Gastroesophageal sphincter (tissue), 4 donors: Measurements from ENCODE around the gene ST3GAL5. TPM values are rescaled to one million over a fixed set of nuclear protein-coding genes. Genes with fewer than 3 reads are reported as not detected.

Source experiments
- ATAC-seq: fragments of 150-250 bp; one replicate; pipeline ENCODE4 v1.9.1; 2016; ENCODE audit warnings: mild to moderate bottlenecking, moderate library complexity
- H3K27ac ChIP-seq, 4 donors: fragments of 200-600 bp; sonication (generic) in 3 of 4; 1 replicate in 3 of 4; 2 replicates in 1 of 4; pipeline ENCODE4 v1.5.1; 2016 to 2019
- H3K27me3 ChIP-seq: fragments of 200-600 bp; sonication (generic); one replicate; pipeline ENCODE4 v1.5.1; 2019
- H3K36me3 ChIP-seq, 2 donors: fragments of 200-600 bp; sonication (generic); one replicate each; pipeline ENCODE4 v1.5.1; 2019; ENCODE audit warnings: control low read depth in 1 of 2
- H3K4me1 ChIP-seq, 3 donors: fragments of 200-600 bp; sonication (generic); 1 replicate in 2 of 3; 2 replicates in 1 of 3; pipeline ENCODE4 v1.5.1; 2016 to 2019; ENCODE audit warnings: control low read depth in 2 of 3
- H3K4me3 ChIP-seq, 2 donors: fragments of 200-600 bp; sonication (generic); one replicate each; pipeline ENCODE4 v1.5.1; 2019; ENCODE audit warnings: mild to moderate bottlenecking in 1 of 2, moderate library complexity in 1 of 2
- H3K9me3 ChIP-seq, 3 donors: fragments of 200-600 bp; sonication (generic); one replicate each; pipeline ENCODE4 v1.5.1; 2017 to 2019; ENCODE audit warnings: control low read depth in 2 of 3
- EP300 ChIP-seq: sonication (generic); formaldehyde crosslinking; IDR thresholded peaks from one replicate; pipeline ENCODE4 v1.6.1; 2017; ENCODE audit warnings: antibody characterized with exemption, mild to moderate bottlenecking
- POLR2A ChIP-seq, 2 donors: fragments of 450-650 bp; IDR thresholded peaks; one replicate each; pipeline ENCODE4 v1.6.1; 2017; ENCODE audit warnings: antibody characterized with exemption in 2 of 2, mild to moderate bottlenecking in 2 of 2, moderate library complexity in 1 of 2
- POLR2AphosphoS5 ChIP-seq: sonication (generic); formaldehyde crosslinking; IDR thresholded peaks from one replicate; pipeline ENCODE4 v1.6.1; 2017; ENCODE audit warnings: antibody characterized with exemption
- WGBS, 2 donors: methylation state at CpG; one replicate each; pipeline ENCODE4 v1.1.5; 2018; ENCODE audit warnings: low coverage in 1 of 2; 5-methylcytosine and 5-hydroxymethylcytosine counted together
- total RNA-seq, 4 donors: library from RNA; depleted of rRNA; stranded (reverse); fragments of >200 nt; gene quantifications; one replicate each; pipeline ENCODE4 v1.1.0, GENCODE V29; 2016
- TF ChIP-seq, protein P1 (sequence below), 4 experiments: fragments of 200-600 bp in 2 of 4; fragments of 450-650 bp in 2 of 4; sonication (generic) in 1 of 4; IDR thresholded peaks; one replicate each; pipeline ENCODE4 v1.5.1; 2017 to 2019; ENCODE audit warnings: antibody characterized with exemption in 4 of 4, mild to moderate bottlenecking in 2 of 4, moderate library complexity in 2 of 4

The ST3GAL5 gene
- total RNA-seq, 4 donors from 2014 or later: 15.2 to 55.9 (median 22.7) TPM

DNA sequence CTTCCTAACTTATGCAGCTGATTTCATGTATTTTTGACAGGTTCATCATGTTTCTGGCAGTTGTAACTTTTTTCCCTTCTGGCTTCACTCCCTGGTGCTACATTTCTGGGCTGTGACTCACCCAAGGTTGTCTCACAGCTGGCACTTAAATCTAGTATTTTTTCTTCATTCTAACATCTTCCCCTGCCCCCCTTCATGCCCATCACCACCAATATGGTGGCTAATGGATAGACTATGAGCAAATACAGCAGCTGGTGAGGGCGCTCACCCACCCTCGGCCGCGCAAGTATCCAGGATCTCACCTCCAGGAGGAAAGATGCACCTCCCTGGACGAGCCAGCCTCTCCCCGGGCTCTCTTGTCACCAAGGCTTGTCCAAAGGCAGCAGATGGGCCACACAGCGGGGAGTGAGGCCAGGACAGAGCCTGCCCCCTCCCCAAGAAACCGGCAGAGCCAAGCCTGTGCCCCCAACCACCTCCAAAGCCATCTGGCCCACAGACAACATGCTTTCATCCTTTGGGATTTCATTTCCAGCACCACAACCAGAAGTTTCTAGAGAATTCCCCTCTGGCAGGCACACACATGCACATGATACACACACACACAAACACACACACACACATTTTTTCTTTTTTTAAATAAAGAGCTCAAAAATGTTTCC lies 95.9 kb downstream of the ST3GAL5 start:
- TF ChIP-seq, protein P1, sequence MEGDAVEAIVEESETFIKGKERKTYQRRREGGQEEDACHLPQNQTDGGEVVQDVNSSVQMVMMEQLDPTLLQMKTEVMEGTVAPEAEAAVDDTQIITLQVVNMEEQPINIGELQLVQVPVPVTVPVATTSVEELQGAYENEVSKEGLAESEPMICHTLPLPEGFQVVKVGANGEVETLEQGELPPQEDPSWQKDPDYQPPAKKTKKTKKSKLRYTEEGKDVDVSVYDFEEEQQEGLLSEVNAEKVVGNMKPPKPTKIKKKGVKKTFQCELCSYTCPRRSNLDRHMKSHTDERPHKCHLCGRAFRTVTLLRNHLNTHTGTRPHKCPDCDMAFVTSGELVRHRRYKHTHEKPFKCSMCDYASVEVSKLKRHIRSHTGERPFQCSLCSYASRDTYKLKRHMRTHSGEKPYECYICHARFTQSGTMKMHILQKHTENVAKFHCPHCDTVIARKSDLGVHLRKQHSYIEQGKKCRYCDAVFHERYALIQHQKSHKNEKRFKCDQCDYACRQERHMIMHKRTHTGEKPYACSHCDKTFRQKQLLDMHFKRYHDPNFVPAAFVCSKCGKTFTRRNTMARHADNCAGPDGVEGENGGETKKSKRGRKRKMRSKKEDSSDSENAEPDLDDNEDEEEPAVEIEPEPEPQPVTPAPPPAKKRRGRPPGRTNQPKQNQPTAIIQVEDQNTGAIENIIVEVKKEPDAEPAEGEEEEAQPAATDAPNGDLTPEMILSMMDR (IDR thresholded peaks at IDR 0.05): no peak
- TF ChIP-seq EP300 (no peak), POLR2AphosphoS5 (peak; percentile 79), POLR2A (IDR thresholded peaks at IDR 0.05) (no peak)
- no peaks in the 10 kb centered on the region for H3K27me3 ChIP-seq
- WGBS, 2 donors: 40 to 90% methylated on average over 2 to 3 of the region's 8 CpGs
- peak overlapping the region; percentile 52 to 80 (median 80) for H3K27ac ChIP-seq
- H3K36me3 ChIP-seq: peaks cover 0 to 24% of the 10 kb centered on the region in 2 donors
- H3K9me3 ChIP-seq: no peaks in the 10 kb centered on the region
- peak; percentile 69 for ATAC-seq
- H3K4me3 ChIP-seq: no peak overlapping the region
- peaks cover 19 to 80% (median 59%) of the 10 kb centered on the region in 3 donors for H3K4me1 ChIP-seq

DNA sequence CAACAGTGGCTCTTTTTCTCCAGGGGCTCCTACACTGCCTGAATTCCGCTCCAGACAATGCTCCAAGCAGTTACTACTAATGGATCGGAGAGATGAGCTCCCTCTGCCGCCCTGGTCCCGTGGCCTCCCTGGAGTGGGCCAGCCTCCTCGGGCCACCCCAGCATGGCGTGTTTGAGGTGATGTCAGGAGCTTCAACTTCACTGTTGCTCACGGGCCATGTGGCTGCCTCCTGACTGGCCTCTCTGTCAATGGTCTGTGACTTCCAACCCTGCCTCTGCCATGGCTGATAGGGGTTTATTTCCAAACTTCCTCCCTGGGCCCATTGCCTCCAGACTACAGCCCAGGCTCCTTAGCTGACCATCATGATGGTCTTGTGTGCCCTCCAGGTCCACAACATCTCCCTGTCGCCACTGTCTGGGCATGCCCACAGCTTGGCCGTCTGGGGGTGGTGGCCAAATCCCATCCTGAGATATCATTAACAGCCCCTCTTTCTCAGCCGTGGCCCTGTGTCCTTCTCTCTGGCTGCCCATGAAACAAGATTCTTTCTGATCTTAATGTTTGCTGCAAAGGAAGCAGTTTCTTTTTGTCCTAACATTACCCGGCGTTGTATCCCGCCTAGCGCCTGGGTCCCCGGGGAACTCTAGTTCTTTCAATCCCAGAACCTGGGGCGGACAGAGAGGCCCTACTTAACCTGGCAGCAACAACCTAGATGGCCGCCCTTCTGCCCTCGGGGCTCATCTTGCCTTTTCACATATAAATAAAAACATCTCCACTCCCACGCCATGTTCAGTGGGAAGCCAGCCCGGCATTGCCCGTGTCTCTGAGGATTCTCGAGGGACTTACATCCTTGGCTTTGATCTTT lies 96.9 kb downstream of the ST3GAL5 start:
- no peaks in the 10 kb centered on the region for H3K9me3 ChIP-seq
- WGBS, 2 donors: 61 to 74% methylated on average over 6 to 16 of the region's 22 CpGs
- no peaks in the 10 kb centered on the region for H3K27me3 ChIP-seq
- H3K4me1 ChIP-seq: peaks cover 19 to 78% (median 51%) of the 10 kb centered on the region in 3 donors
- no peak for TF ChIP-seq POLR2A (IDR thresholded peaks at IDR 0.05)
- no peak for TF ChIP-seq EP300
- peaks cover 0 to 34% of the 10 kb centered on the region in 2 donors for H3K36me3 ChIP-seq
- no peak for ATAC-seq
- H3K4me3 ChIP-seq: no peak overlapping the region
- peak overlapping the region in 3 of 4 donors; percentile 46 to 80 (median 80) for H3K27ac ChIP-seq

DNA sequence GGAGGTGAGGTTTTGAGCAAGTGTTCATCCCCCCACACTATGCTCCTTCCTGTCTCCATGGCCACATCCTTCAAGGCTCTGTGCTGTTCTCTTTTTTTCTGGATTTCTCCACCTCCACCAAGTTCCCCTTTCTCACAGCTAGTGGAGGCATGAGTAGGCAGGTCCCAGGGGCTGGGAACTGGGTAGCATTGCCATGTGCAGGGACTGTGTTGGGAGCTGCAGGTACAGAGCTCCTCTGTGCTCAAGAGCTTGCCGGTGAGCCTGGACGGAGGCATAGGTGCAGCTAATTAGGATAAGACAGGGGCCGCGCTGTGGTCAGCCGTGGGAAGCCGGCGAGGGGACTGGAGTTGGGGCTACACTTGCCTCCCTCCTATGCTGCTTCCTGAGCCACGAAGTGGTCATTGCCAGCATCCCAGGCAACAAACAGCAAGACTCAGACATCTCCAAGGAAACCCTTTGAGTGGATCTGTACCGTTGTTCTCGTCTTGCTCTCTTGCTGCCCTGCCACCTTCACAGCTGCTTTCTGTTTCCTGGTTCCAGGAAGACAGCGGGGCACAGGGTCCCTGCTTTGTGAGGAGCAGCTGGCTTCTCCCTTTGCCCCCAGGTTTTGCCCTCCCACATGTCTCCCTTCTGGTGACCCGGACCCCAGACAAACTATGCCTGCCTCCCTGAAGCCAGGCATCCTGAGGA lies 98.1 kb downstream of the ST3GAL5 start:
- Histone ChIP-seq H3K27me3 (no peaks in the 10 kb centered on the region), H3K4me1 (peaks cover 20 to 78% (median 51%) of the 10 kb centered on the region in 3 donors), H3K27ac (no peak overlapping the region), H3K4me3 (no peak overlapping the region), H3K9me3 (no peaks in the 10 kb centered on the region), H3K36me3 (peaks cover 0 to 41% of the 10 kb centered on the region in 2 donors)
- ATAC-seq: no peak
- whole genome bisulfite sequencing, 2 donors: 74% methylated on average over 8 of the region's 12 CpGs; no CpG with 5 or more reads in 1 of the 2 donors
- TF ChIP-seq EP300 (no peak), POLR2AphosphoS5 (no peak), POLR2A (IDR thresholded peaks at IDR 0.05) (no peak)
- TF ChIP-seq, protein P1 (IDR thresholded peaks at IDR 0.05): no peak

DNA sequence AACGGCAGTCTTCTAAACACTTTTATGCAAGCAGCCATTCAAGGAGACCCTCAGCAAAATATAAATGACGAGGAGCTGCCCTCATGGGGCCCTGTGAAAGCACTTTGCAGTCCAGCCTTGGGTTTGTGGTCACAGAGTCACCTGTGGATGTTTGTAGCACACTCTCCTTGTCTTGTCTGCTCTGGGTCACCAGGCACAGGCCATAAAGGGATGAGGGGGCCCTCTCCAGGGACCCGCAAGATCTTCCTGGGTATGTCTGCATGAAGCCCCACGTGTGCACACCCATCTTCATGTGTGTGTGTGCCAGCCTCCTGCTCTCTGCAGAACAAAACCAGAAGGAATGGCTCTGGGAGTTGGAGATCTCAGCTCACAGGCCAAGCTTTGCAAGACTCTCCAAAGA lies 98.8 kb downstream of the ST3GAL5 start:
- H3K9me3 ChIP-seq: no peaks in the 10 kb centered on the region
- WGBS, 2 donors: 94% methylated on average over 2 of the region's 4 CpGs; no CpG with 5 or more reads in 1 of the 2 donors
- TF ChIP-seq EP300: no peak
- TF ChIP-seq, protein P1 (IDR thresholded peaks at IDR 0.05): no peak
- TF ChIP-seq POLR2AphosphoS5: no peak
- TF ChIP-seq POLR2A (IDR thresholded peaks at IDR 0.05): no peak
- no peak overlapping the region for H3K4me3 ChIP-seq
- H3K27ac ChIP-seq: no peak overlapping the region
- no peak for ATAC-seq
- H3K36me3 ChIP-seq: peaks cover 0 to 46% of the 10 kb centered on the region in 2 donors
- H3K27me3 ChIP-seq: no peaks in the 10 kb centered on the region
- peaks cover 20 to 78% (median 51%) of the 10 kb centered on the region in 3 donors for H3K4me1 ChIP-seq

DNA sequence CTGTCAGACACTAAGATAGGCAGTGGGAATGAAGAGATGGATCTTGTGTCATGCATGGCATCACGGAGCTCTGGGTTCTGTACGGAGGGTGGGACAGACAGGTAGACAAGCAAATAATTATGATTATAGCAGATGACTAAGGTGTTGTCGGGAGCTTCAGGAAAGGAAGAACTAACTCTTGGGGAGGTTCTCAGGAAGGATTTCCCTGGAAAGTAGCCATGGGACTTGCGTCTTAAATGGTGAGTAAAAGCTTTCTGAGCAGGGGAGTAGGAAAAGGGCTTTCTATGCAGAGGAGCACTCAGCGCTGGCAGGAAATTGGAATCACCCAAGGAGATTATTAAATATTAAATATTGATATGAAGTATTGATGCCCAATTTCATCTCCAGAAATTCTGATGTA lies 99.5 kb downstream of the ST3GAL5 start:
- Histone ChIP-seq H3K36me3 (peaks cover 0 to 47% of the 10 kb centered on the region in 2 donors), H3K9me3 (no peaks in the 10 kb centered on the region), H3K4me1 (peaks cover 16 to 78% (median 45%) of the 10 kb centered on the region in 3 donors), H3K27ac (no peak overlapping the region), H3K27me3 (no peaks in the 10 kb centered on the region), H3K4me3 (no peak overlapping the region)
- WGBS, 2 donors: 90% methylated on average over 3 to 4 of the region's 5 CpGs
- TF ChIP-seq POLR2A (IDR thresholded peaks at IDR 0.05): no peak
- TF ChIP-seq, protein P1 (IDR thresholded peaks at IDR 0.05): no peak
- TF ChIP-seq EP300: no peak
- TF ChIP-seq POLR2AphosphoS5: no peak
- ATAC-seq: no peak
